Mucosa of descending colon (tissue), 3 donors: ENCODE data around the gene ERBIN. TPM values are rescaled to one million over a fixed set of nuclear protein-coding genes. Genes with fewer than 3 reads are reported as not detected.
"Not testable (repeated sequence)": the region's sequence is repeated elsewhere in the genome, so short reads cannot be mapped to it uniquely, and the experiment has no call there.

Experiments used
- ATAC-seq: fragments of 200-7000 bp; cut with Tn5 transposase; one replicate; pipeline ENCODE4 v1.9.1; 2020; ENCODE audit warnings: mild to moderate bottlenecking, moderate library complexity
- DNase-seq, 3 donors: peaks; one replicate each; pipeline ENCODE4 v3.0.0-alpha.2; 2020
- H3K36me3 ChIP-seq: fragments of 200-600 bp; one replicate; pipeline ENCODE4 v1.8.0; 2021; ENCODE audit warnings: low read depth, mild to moderate bottlenecking
- H3K4me1 ChIP-seq: fragments of 200-600 bp; one replicate; pipeline ENCODE4 v1.8.0; 2021; ENCODE audit warnings: low read depth, mild to moderate bottlenecking
- H3K4me3 ChIP-seq: fragments of 200-600 bp; one replicate; pipeline ENCODE4 v1.8.0; 2021; ENCODE audit warnings: mild to moderate bottlenecking
- H3K9me3 ChIP-seq: fragments of 200-600 bp; one replicate; pipeline ENCODE4 v1.8.0; 2021; ENCODE audit warnings: mild to moderate bottlenecking
- intact Hi-C, 2 donors: fragments of 100-400 bp; cut with DNase I in 1 of 2; cut with micrococcal nuclease in 1 of 2; formaldehyde crosslinking; loops; one replicate each; pipeline versions ENCODE4 v1.11.0 to v1.11.1; 2022; cut with DNase I, micrococcal nuclease
- total RNA-seq, 3 donors: library from RNA; stranded (reverse); fragmentation: NEBNext Ultra II Directional in 2 of 3; extraction: Animal tissue kit (Norgen Biotek cat#: 25700) in 2 of 3; gene quantifications; one replicate each; pipeline versions ENCODE4 v1.2.1 to v1.2.4, GENCODE V29; 2021 to 2023
- TF ChIP-seq, protein P1 (sequence below): fragments of 200-600 bp; IDR thresholded peaks from one replicate; pipeline ENCODE4 v1.8.0; 2022; ENCODE audit warnings: antibody characterized with exemption, mild to moderate bottlenecking
- donor health status: DM: no; HTN: no; CAD: no; lungs with moderate emphysema.
- donor health status: DM: no; HTN: no; CAD: no.
- donor health status: DM: no; HTN: yes; CAD: no.

The ERBIN gene
- total RNA-seq, 3 donors from 2014 or later = 123 to 157 (median 129) TPM

DNA sequence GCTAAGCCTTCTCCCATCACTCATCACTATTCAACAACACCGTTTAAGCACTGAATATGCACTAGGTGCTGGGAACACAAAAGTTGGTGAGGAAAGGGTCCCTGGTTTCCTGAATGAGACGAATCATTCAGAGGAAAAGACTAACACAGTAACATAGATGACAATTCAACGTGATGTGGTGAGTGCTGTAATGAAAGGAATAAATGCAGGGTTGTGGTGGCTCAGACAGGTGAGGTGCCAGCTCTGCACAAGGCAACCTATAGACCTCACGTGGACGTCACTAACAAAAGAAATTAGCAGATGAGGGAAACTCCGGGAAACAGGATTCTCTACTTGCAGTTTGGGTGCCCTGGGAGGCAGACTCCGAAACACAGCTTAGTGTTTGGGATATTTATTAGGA, 40.0 kb upstream of the ERBIN start:
- intact Hi-C loops = no loop called here
- H3K36me3 ChIP-seq = no peaks in the 10 kb centered on the region
- H3K4me1 ChIP-seq = no peaks in the 10 kb centered on the region
- TF ChIP-seq, protein P1, sequence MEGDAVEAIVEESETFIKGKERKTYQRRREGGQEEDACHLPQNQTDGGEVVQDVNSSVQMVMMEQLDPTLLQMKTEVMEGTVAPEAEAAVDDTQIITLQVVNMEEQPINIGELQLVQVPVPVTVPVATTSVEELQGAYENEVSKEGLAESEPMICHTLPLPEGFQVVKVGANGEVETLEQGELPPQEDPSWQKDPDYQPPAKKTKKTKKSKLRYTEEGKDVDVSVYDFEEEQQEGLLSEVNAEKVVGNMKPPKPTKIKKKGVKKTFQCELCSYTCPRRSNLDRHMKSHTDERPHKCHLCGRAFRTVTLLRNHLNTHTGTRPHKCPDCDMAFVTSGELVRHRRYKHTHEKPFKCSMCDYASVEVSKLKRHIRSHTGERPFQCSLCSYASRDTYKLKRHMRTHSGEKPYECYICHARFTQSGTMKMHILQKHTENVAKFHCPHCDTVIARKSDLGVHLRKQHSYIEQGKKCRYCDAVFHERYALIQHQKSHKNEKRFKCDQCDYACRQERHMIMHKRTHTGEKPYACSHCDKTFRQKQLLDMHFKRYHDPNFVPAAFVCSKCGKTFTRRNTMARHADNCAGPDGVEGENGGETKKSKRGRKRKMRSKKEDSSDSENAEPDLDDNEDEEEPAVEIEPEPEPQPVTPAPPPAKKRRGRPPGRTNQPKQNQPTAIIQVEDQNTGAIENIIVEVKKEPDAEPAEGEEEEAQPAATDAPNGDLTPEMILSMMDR = no peak
- ATAC-seq = no peak
- H3K4me3 ChIP-seq = no peak overlapping the region
- DNase-seq = no peak
- H3K9me3 ChIP-seq = no peaks in the 10 kb centered on the region

DNA sequence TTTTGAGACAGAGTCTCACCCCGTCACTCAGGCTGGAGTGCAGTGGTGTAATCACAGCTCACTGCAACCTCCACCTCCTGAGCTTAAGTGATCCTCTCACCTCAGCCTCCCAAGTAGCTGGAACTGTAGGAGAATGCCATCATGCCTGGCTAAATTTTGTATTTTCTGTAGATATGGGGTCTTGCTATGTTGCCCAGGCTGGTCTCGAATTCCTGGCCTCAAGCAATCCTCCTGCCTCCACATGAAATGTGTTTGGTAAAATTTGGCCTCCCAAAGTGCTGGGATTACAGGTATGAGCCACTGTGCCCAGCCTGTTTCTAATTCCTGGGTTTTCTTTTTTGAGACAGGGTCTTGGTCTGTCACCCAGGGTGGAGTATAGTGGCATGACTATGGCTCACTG, 34.4 kb upstream of the ERBIN start:
- H3K9me3 ChIP-seq, intact Hi-C loops, ATAC-seq, DNase-seq, H3K4me1 ChIP-seq, H3K36me3 ChIP-seq, H3K4me3 ChIP-seq: not testable (repeated sequence)

DNA sequence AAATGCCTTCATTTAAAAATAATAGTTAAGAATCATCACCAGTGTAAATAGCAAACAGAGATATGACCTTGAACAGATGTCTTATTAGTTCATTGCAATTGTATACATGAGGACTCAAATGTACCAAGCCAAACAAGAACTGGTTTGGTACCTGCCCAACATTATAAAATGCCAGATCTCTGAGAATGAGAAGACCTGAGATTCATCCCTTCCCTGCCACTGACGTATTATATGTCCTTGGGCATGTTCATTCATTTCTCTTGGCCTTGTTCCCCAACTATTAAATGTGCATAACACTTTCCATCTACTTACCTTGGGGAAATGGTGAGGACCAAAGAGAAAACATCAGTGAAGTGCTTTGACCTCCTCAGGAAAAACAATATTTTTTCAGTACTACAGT, 33.6 kb upstream of the ERBIN start:
- Histone ChIP-seq H3K4me3 (no peak overlapping the region), H3K36me3 (no peaks in the 10 kb centered on the region), H3K4me1 (no peaks in the 10 kb centered on the region), H3K9me3 (no peaks in the 10 kb centered on the region)
- intact Hi-C loops = no loop called here
- TF ChIP-seq, protein P1 = no peak
- DNase-seq (no peak), ATAC-seq (no peak)

DNA sequence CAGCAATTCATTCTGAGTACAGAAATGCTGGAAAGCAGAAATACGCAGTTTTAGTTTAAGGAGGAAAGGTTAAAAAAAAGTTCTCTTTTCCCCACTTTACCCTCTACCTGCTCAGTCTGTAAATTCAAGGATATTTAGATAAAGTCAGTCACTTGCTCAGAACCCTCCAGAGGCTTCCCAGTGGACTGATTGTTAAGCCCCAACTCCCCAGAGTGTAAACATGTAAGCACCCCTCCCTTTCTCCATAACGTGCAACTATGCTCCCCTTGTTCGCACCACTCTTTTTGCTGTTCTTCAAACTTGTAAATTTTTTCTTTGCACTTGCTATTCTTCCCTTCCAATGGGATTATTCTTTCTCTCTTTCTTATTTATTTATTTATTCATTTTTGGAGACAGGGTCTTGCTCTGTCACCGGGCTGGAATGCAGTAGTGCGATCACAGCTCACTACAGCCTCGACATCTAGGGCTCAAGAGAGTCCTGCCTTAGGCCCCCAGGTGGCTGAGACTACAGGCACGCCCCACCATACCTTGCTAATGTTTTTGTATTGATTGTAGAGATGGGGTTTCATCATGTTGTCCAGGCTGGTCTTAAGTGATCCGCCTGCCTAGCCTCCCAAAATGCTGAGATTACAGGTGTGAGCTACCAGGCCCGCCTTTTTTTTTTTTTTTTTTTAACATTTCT, 32.5 kb upstream of the ERBIN start:
- no peak for ATAC-seq
- no peak for DNase-seq
- intact Hi-C loops = no loop called here
- Histone ChIP-seq H3K4me1 (no peaks in the 10 kb centered on the region), H3K9me3 (no peaks in the 10 kb centered on the region), H3K36me3 (no peaks in the 10 kb centered on the region), H3K4me3 (no peak overlapping the region)
- TF ChIP-seq, protein P1 = no peak

DNA sequence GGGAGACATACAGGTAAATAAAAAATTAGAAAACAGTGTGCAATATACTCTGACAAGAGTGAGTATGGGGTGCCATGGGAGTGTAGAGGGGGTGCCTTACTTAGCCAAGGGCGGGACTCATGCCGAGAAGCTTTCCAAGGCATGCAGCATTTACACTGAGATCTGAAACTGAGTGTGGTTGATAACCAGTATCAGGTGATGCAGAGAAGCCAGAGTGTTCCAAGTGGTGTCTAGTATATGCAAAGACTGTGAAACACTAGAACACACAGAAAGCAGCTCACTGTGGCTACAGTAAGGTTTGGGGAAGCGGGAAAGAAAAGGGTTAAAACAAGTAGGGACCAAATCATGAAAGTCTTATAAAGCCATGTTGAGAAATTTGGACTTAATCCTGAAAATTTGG, 30.5 kb upstream of the ERBIN start:
- ATAC-seq (no peak), DNase-seq (no peak)
- TF ChIP-seq, protein P1 = no peak
- H3K36me3 ChIP-seq = no peaks in the 10 kb centered on the region
- no peak overlapping the region for H3K4me3 ChIP-seq
- H3K9me3 ChIP-seq = no peaks in the 10 kb centered on the region
- intact Hi-C loops = no loop called here
- H3K4me1 ChIP-seq = no peaks in the 10 kb centered on the region

DNA sequence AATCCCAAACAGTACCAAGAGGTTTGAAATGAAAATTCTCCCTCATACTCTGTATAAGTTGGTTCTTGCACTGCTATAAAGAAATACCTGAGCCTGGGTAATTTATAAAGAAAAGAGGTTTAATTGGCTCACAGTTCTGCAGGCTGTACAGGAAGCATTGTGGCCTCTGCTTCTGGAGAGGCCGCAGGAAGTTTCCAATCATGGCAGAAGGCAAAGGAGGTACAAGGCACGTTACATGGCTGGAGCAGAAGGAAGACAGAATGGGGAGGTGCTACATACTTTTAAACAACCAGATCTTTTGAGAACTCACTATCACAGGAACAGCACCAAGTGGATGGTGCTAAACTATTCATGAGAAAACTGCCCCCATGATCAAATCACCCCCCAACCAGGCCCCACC, 25.6 kb upstream of the ERBIN start:
- H3K9me3 ChIP-seq = no peaks in the 10 kb centered on the region
- TF ChIP-seq, protein P1 = no peak
- no peak for DNase-seq
- no peaks in the 10 kb centered on the region for H3K4me1 ChIP-seq
- H3K4me3 ChIP-seq = no peak overlapping the region
- intact Hi-C loops = no loop called here
- ATAC-seq = no peak
- no peaks in the 10 kb centered on the region for H3K36me3 ChIP-seq
